GM12878 (cell line): ENCODE results near the gene NPR1. TPM values are rescaled to one million over a fixed set of nuclear protein-coding genes. Genes with fewer than 3 reads are reported as not detected.

Source experiments
- ATAC-seq: fragments of 200-7000 bp; cut with Tn5 transposase; 3 replicates; pipeline ENCODE4 v1.9.1; 2020; ENCODE audit warnings: mild to moderate bottlenecking, moderate library complexity
- BruUV-seq: library from RNA; stranded (reverse); fragments of 400-500 nt; replicated peaks from 2 replicates; lab custom pipeline; 2021; lab: Mats Ljungman, UMichigan
- CTCF ChIA-PET: fragments of 300-600 bp; sonication (Branson Sonifier 250); formaldehyde crosslinking; extraction: SDS; loops from one replicate; lab custom pipeline; 2021; ENCODE audit warnings: inconsistent platforms; lab: Yijun Ruan, JAX
- POLR2A ChIA-PET: fragments of 350-600 bp; formaldehyde crosslinking; extraction: SDS; loops from one replicate; lab custom pipeline; 2021; ENCODE audit warnings: inconsistent platforms; lab: Charles Lee
- RAD21 ChIA-PET: fragments of 300-600 bp; sonication (Branson Sonifier 250); formaldehyde crosslinking; loops from one replicate; lab custom pipeline; 2023; ENCODE audit warnings: antibody characterized with exemption; ENCODE audit not compliant: unreplicated experiment; lab: Charles Lee
- SMC1A ChIA-PET: fragments of 300-600 bp; sonication (Branson Sonifier 250); formaldehyde crosslinking; loops from one replicate; lab custom pipeline; 2023; ENCODE audit not compliant: unreplicated experiment, uncharacterized antibody; lab: Charles Lee
- DNase-seq: peaks from one replicate; pipeline ENCODE4 v3.0.0-alpha.2; 2011; ENCODE audit warnings: low read depth, low spot score
- FAIRE-seq: peaks from 3 replicates; lab custom pipeline; 2011; peaks lifted over from hg19 to GRCh38; lab: Jason Lieb, UNC
- H2AFZ ChIP-seq: 2 replicates; pipeline ENCODE4 v1.6.0; 2011; ENCODE audit warnings: low read depth, low read length, control low read depth; ENCODE audit not compliant: control insufficient read depth
- H3K27ac ChIP-seq: 2 replicates; pipeline ENCODE4 v1.5.1; 2011; ENCODE audit warnings: control low read depth; ENCODE audit not compliant: control insufficient read depth, insufficient read depth
- H3K27me3 ChIP-seq, 2 experiments: replicated peaks in 1 of 2; 2 replicates each; pipeline versions ENCODE4 v1.6.0 to v1.6.1; 2011; ENCODE audit warnings: low read length in 1 of 2; ENCODE audit not compliant: control insufficient read depth in 2 of 2, insufficient read depth in 2 of 2
- H3K36me3 ChIP-seq, 2 experiments: 2 replicates each; pipeline ENCODE4 v1.5.1; 2011; ENCODE audit warnings: low read length in 1 of 2; ENCODE audit not compliant: control insufficient read depth in 2 of 2, insufficient read depth in 2 of 2
- H3K4me1 ChIP-seq: 2 replicates; pipeline ENCODE4 v1.6.1; 2011; ENCODE audit warnings: mild to moderate bottlenecking, low read length, moderate library complexity, mixed read lengths; ENCODE audit not compliant: control insufficient read depth, insufficient read depth
- H3K4me2 ChIP-seq: 2 replicates; pipeline ENCODE4 v1.6.0; 2011; ENCODE audit warnings: control low read depth; ENCODE audit not compliant: control insufficient read depth, insufficient read depth
- H3K4me3 ChIP-seq: fragments of 200-600 bp; sonication (generic); 2 replicates; pipeline ENCODE4 v1.5.1; 2016
- H3K79me2 ChIP-seq: 2 replicates; pipeline ENCODE4 v1.6.0; 2011; ENCODE audit warnings: low read length; ENCODE audit not compliant: control insufficient read depth, insufficient read depth
- H3K9ac ChIP-seq: 2 replicates; pipeline ENCODE4 v1.8.0; 2011; ENCODE audit warnings: low read length, control low read depth, mixed read lengths; ENCODE audit not compliant: control insufficient read depth, insufficient read depth
- H3K9me3 ChIP-seq: replicated peaks from 3 replicates; pipeline ENCODE4 v1.5.1; 2011; ENCODE audit warnings: mild to moderate bottlenecking, low read length; ENCODE audit not compliant: control insufficient read depth, insufficient read depth
- H4K20me1 ChIP-seq: 2 replicates; pipeline ENCODE4 v1.6.0; 2011; ENCODE audit not compliant: control insufficient read depth, insufficient read depth
- NRF1 ChIP-seq: conservative IDR thresholded peaks from 2 replicates; pipeline ENCODE4 v1.6.1; 2011; ENCODE audit warnings: mild to moderate bottlenecking, low read depth, low read length, improper control_type of control experiment
- PML ChIP-seq: IDR thresholded peaks from 2 replicates; pipeline ENCODE4 v1.6.1; 2012; ENCODE audit warnings: low read length, inconsistent platforms
- POLR2A ChIP-seq: IDR thresholded peaks from 2 replicates; pipeline ENCODE4 v1.6.1; 2011; ENCODE audit warnings: low read depth, mild to moderate bottlenecking, low read length
- POLR2AphosphoS5 ChIP-seq: IDR thresholded peaks from 2 replicates; pipeline ENCODE4 v1.6.1; 2011; ENCODE audit warnings: mild to moderate bottlenecking, low read length, inconsistent platforms
- SMAD5 ChIP-seq: IDR thresholded peaks from 2 replicates; pipeline ENCODE4 v1.6.1; 2016; ENCODE audit warnings: antibody characterized with exemption, low read depth
- WGBS: methylation state at CpG from one replicate; pipeline ENCODE4 v1.1.6; 2016; ENCODE audit warnings: low lambda C conversion rate; ENCODE audit not compliant: insufficient replicate concordance, insufficient coverage; ENCODE audit errors: missing lambda C conversion rate; 5-methylcytosine and 5-hydroxymethylcytosine counted together
- in situ Hi-C: fragments of 300-500 bp; cut with MboI; formaldehyde crosslinking; loops from 9 replicates; pipeline ENCODE4 v1.14.3; 2018; ENCODE audit warnings: mixed read lengths
- intact Hi-C: fragments of 100-400 bp; cut with micrococcal nuclease; formaldehyde crosslinking; loops from one replicate; pipeline ENCODE4 v1.14.2; 2022; ENCODE audit not compliant: unreplicated experiment
- polyA plus RNA-seq, 11 experiments: library from polyadenylated mRNA; depleted of rRNA in 4 of 11; unstranded in 6 of 11; stranded (reverse) in 5 of 11; fragments of >200 nt; fragmentation: Nextera tagmentation in 4 of 11; fragmentation: Illumina TruSeq in 1 of 11; extraction: Ambion mirVana in 4 of 11; extraction: Trizol in 1 of 11; gene quantifications; 1 replicate in 1 of 11; 2 replicates in 10 of 11; pipeline versions ENCODE4 v1.2.1 to v1.2.3, GENCODE V29; 2011 to 2016; ENCODE audit warnings: inconsistent platforms in 2 of 11, missing spikeins in 2 of 11, low read depth in 1 of 11
- total RNA-seq, 4 experiments: library from RNA; depleted of rRNA in 3 of 4; stranded (reverse); fragments of >200 nt in 3 of 4; fragmentation: Illumina TruSeq in 1 of 4; extraction: Trizol in 1 of 4; gene quantifications; 2 replicates each; pipeline versions ENCODE4 v1.2.1 to v1.2.3, GENCODE V29; 2013 to 2021
- TF ChIP-seq, protein P1 (sequence below): fragments of 450-650 bp; IDR thresholded peaks from 2 replicates; pipeline ENCODE4 v1.6.1; 2017; ENCODE audit warnings: mild to moderate bottlenecking, moderate library complexity

NPR1 gene
- total and polyA plus RNA-seq, 10 of the 15 experiments (the other 5 are each of a cell fraction or from before 2014, with no cell fraction given): 0.09 to 2.1 (median 0.28) TPM; not detected in 1

DNA sequence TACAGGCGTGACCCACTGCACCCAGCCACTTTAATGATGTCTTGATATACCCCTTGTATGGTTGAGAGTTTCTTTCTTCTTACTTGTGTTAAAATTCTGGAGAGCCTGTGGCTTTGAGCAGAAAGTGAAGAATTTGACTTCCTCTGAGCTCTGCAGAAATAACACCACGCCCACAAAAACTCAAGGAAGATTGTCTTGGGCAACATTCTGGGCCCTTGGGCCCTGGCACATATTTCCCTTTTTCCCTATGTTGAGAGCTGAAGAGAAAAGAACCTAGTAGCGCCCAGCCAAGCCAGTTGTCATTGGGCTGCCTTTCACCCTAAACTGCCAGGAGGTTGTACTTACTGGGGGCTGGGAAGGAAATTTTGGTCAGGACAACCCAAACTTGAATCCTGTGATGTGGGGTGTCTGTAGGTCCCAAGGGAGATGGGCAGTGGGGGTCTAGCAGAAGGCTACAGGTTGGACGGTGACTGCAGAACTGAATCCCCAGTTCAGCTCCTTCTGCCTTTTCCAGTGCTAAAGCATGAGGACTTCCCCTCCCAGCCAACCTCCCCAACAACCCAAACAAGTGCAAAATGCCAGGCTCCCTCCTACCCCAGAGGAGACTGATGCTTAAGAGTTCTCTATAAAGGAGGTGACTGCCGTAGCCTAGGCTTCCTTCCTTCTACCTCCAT lies 31.7 kb upstream of the NPR1 start:
- FAIRE-seq (no peak), DNase-seq (no peak), ATAC-seq (no peak)
- Histone ChIP-seq H3K9me3 (no peaks in the 10 kb centered on the region), H3K4me3 (no peak overlapping the region), H3K27me3 (no peaks in the 10 kb centered on the region), H4K20me1 (no peaks in the 10 kb centered on the region), H3K27ac (no peak overlapping the region), H3K4me1 (no peaks in the 10 kb centered on the region), H3K79me2 (no peaks in the 10 kb centered on the region; the same call in 1 of the 2 replicates), H3K4me2 (no peak overlapping the region), H3K36me3 (peaks cover 12 to 41% of the 10 kb centered on the region in 2 experiments), H3K9ac (no peak overlapping the region), H2AFZ (no peak overlapping the region)
- SMC1A ChIA-PET: interaction anchor here (0.8 kb wide), 1 partner anchor 12 kb away, joined by 5 read pairs; no protein-coding TSS in a partner anchor
- intact Hi-C loops: no loop called here
- WGBS: 94% methylated on average over 5 of the region's 5 CpGs
- CTCF ChIA-PET: interaction anchor here (0.8 to 1.0 kb wide), 3 partner anchors 19 to 290 kb away, joined by 3 to 4 read pairs (median 3); partner anchors contain the start of gene S100A13
- no TSS peak for BruUV-seq
- POLR2A ChIA-PET: interaction anchor here (1.0 to 6.7 kb wide), 3 partner anchors 9 to 14 kb away, joined by 3 to 35 read pairs (median 6); partner anchors contain the start of gene CHTOP
- in situ Hi-C loops: no loop called here
- RAD21 ChIA-PET: no interaction called here
- 0 out of 2 replicates have a peak, but pooled peaks have one; percentile 20 for TF ChIP-seq SMAD5
- TF ChIP-seq POLR2AphosphoS5: peak; percentile 64
- TF ChIP-seq NRF1: no peak

DNA sequence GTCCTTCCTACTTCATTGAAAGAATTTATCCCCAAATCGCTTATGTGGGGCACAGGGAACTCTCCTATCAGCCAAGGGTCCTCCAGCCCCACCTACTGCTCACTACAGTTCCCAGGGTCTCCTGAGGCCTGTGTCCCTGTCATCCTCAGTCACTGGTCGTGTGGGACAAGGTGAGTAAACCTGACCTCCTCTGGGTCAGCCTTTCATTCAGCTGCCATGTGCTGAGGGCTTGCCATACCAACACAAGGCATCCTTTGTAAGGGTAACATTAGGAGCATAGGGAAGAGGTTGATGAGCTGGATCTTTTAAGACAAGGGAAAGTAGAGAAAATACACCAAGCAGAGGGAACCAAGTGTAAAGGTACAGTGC lies 31.2 kb upstream of the NPR1 start:
- POLR2A ChIA-PET: interaction anchor here (1.0 to 6.7 kb wide), 3 partner anchors 10 to 14 kb away, joined by 3 to 35 read pairs (median 6); partner anchors contain the start of gene CHTOP
- in situ Hi-C loops (no loop called here), intact Hi-C loops (no loop called here)
- CTCF ChIA-PET: interaction anchor here (0.8 to 1.0 kb wide), 2 partner anchors 20 to 289 kb away, joined by 3 read pairs; partner anchors contain the start of gene S100A13
- Histone ChIP-seq H3K27me3 (no peaks in the 10 kb centered on the region), H3K9me3 (no peaks in the 10 kb centered on the region), H3K4me2 (no peak overlapping the region), H2AFZ (no peak overlapping the region), H3K4me1 (no peaks in the 10 kb centered on the region), H3K36me3 (peaks cover 10 to 37% of the 10 kb centered on the region in 2 experiments), H3K79me2 (no peaks in the 10 kb centered on the region; the same call in 1 of the 2 replicates), H3K9ac (no peak overlapping the region), H3K4me3 (no peak overlapping the region), H3K27ac (no peak overlapping the region), H4K20me1 (no peaks in the 10 kb centered on the region)
- RAD21 ChIA-PET: no interaction called here
- peak; percentile 9; the same call in 2 of the 3 replicates for ATAC-seq
- FAIRE-seq: no peak
- peak; percentile 55; the same call in 1 of the 2 replicates for TF ChIP-seq PML
- peak; percentile 13; the same call in 1 of the 2 replicates for TF ChIP-seq SMAD5
- TF ChIP-seq, protein P1, sequence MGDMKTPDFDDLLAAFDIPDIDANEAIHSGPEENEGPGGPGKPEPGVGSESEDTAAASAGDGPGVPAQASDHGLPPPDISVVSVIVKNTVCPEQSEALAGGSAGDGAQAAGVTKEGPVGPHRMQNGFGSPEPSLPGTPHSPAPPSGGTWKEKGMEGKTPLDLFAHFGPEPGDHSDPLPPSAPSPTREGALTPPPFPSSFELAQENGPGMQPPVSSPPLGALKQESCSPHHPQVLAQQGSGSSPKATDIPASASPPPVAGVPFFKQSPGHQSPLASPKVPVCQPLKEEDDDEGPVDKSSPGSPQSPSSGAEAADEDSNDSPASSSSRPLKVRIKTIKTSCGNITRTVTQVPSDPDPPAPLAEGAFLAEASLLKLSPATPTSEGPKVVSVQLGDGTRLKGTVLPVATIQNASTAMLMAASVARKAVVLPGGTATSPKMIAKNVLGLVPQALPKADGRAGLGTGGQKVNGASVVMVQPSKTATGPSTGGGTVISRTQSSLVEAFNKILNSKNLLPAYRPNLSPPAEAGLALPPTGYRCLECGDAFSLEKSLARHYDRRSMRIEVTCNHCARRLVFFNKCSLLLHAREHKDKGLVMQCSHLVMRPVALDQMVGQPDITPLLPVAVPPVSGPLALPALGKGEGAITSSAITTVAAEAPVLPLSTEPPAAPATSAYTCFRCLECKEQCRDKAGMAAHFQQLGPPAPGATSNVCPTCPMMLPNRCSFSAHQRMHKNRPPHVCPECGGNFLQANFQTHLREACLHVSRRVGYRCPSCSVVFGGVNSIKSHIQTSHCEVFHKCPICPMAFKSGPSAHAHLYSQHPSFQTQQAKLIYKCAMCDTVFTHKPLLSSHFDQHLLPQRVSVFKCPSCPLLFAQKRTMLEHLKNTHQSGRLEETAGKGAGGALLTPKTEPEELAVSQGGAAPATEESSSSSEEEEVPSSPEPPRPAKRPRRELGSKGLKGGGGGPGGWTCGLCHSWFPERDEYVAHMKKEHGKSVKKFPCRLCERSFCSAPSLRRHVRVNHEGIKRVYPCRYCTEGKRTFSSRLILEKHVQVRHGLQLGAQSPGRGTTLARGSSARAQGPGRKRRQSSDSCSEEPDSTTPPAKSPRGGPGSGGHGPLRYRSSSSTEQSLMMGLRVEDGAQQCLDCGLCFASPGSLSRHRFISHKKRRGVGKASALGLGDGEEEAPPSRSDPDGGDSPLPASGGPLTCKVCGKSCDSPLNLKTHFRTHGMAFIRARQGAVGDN: no peak
- peak; percentile 60 for TF ChIP-seq POLR2A
- TF ChIP-seq POLR2AphosphoS5: peak; percentile 59
- BruUV-seq: no TSS peak
- DNase-seq: no peak
- SMC1A ChIA-PET: interaction anchor here (0.8 kb wide), 1 partner anchor 13 kb away, joined by 5 read pairs; no protein-coding TSS in a partner anchor
- 71% methylated on average over 2 of the region's 2 CpGs for WGBS
